K562 (cell line): Measurements from ENCODE around the gene MAGI3. TPM values are rescaled to one million over a fixed set of nuclear protein-coding genes. Genes with fewer than 3 reads are reported as not detected.

ENCODE experiments used
- CBFA2T2 ChIP-seq: fragments of 450-650 bp; conservative IDR thresholded peaks from 2 replicates; pipeline ENCODE4 v1.6.1; 2017; ENCODE audit warnings: mild to moderate bottlenecking
- E4F1 ChIP-seq: fragments of 250-450 bp; sonication (Bioruptor Pico); IDR thresholded peaks from 2 replicates; pipeline ENCODE4 v1.5.0; 2021; ENCODE audit warnings: mild to moderate bottlenecking, borderline replicate concordance
- EP300 ChIP-seq: IDR thresholded peaks from 2 replicates; pipeline ENCODE4 v1.6.1; 2012; ENCODE audit warnings: low read length, improper control_type of control experiment
- HMG20A ChIP-seq: fragments of 450-650 bp; formaldehyde crosslinking; conservative IDR thresholded peaks from 2 replicates; pipeline ENCODE4 v1.4.0; 2020; ENCODE audit warnings: mild to moderate bottlenecking, mixed read lengths
- LCOR ChIP-seq: sonication (generic); formaldehyde crosslinking; IDR thresholded peaks from 2 replicates; pipeline ENCODE4 v1.8.0; 2022; ENCODE audit warnings: mild to moderate bottlenecking, missing genetic modification reagents
- MXD1 ChIP-seq: fragments of 250-450 bp; sonication (Bioruptor Pico); IDR thresholded peaks from 2 replicates; pipeline ENCODE4 v1.8.0; 2021; ENCODE audit warnings: borderline replicate concordance, mild to moderate bottlenecking, moderate library complexity; ENCODE audit not compliant: poor library complexity, severe bottlenecking
- RBM22 ChIP-seq: fragments of 200-400 bp; formaldehyde crosslinking; IDR thresholded peaks from 2 replicates; pipeline ENCODE4 v1.6.1; 2018; ENCODE audit warnings: low read length, low read depth; ENCODE audit not compliant: poor library complexity, severe bottlenecking
- RNF219 ChIP-seq: fragments of 250-450 bp; sonication (Bioruptor Pico); IDR thresholded peaks from 2 replicates; pipeline ENCODE4 v1.5.0; 2022; ENCODE audit warnings: mild to moderate bottlenecking
- ZNF184 ChIP-seq: sonication (generic); formaldehyde crosslinking; IDR thresholded peaks from 2 replicates; pipeline ENCODE4 v1.5.0; 2020; ENCODE audit warnings: missing genetic modification reagents
- ZNF253 ChIP-seq: fragments of 250-450 bp; sonication (Bioruptor Pico); conservative IDR thresholded peaks from 2 replicates; pipeline ENCODE4 v1.6.1; 2021; ENCODE audit warnings: mild to moderate bottlenecking
- ZNF3 ChIP-seq: fragments of 250-450 bp; sonication (Bioruptor Pico); IDR thresholded peaks from 2 replicates; pipeline ENCODE4 v1.5.0; 2021; ENCODE audit warnings: mild to moderate bottlenecking, moderate library complexity
- polyA plus RNA-seq, 8 experiments: library from polyadenylated mRNA; depleted of rRNA in 4 of 8; stranded (reverse) in 5 of 8; unstranded in 3 of 8; fragments of >200 nt; fragmentation: Nextera tagmentation in 2 of 8; fragmentation: Illumina TruSeq in 1 of 8; extraction: Ambion mirVana in 2 of 8; extraction: Trizol in 1 of 8; gene quantifications; 2 replicates each; pipeline versions ENCODE4 v1.2.1 to v1.2.3, GENCODE V29; 2011 to 2014; ENCODE audit warnings: inconsistent platforms in 1 of 8, missing spikeins in 1 of 8
- total RNA-seq, 7 experiments: library from RNA; depleted of rRNA in 6 of 7; stranded (reverse); fragments of >200 nt in 6 of 7; fragmentation: Illumina TruSeq in 2 of 7; extraction: Trizol in 2 of 7; gene quantifications; 2 replicates each; pipeline versions ENCODE4 v1.2.1 to v1.2.3, GENCODE V29; 2011 to 2021; ENCODE audit warnings: low replicate concordance in 1 of 7
- TF ChIP-seq, protein P1 (sequence below): fragments of 450-650 bp; IDR thresholded peaks from one replicate; pipeline ENCODE4 v1.6.1; 2018; ENCODE audit warnings: mild to moderate bottlenecking, moderate library complexity; ENCODE audit not compliant: partially characterized antibody
- TF ChIP-seq, protein P2 (sequence below): fragments of 150-350 bp; IDR thresholded peaks from 2 replicates; pipeline ENCODE4 v1.6.1; 2014; ENCODE audit warnings: low read depth, mild to moderate bottlenecking, low read length, borderline replicate concordance

Gene MAGI3
- total and polyA plus RNA-seq, 9 of the 15 experiments (the other 6 are each of a cell fraction or from before 2014, with no cell fraction given): 1.0 to 8.6 (median 5.5) TPM

DNA sequence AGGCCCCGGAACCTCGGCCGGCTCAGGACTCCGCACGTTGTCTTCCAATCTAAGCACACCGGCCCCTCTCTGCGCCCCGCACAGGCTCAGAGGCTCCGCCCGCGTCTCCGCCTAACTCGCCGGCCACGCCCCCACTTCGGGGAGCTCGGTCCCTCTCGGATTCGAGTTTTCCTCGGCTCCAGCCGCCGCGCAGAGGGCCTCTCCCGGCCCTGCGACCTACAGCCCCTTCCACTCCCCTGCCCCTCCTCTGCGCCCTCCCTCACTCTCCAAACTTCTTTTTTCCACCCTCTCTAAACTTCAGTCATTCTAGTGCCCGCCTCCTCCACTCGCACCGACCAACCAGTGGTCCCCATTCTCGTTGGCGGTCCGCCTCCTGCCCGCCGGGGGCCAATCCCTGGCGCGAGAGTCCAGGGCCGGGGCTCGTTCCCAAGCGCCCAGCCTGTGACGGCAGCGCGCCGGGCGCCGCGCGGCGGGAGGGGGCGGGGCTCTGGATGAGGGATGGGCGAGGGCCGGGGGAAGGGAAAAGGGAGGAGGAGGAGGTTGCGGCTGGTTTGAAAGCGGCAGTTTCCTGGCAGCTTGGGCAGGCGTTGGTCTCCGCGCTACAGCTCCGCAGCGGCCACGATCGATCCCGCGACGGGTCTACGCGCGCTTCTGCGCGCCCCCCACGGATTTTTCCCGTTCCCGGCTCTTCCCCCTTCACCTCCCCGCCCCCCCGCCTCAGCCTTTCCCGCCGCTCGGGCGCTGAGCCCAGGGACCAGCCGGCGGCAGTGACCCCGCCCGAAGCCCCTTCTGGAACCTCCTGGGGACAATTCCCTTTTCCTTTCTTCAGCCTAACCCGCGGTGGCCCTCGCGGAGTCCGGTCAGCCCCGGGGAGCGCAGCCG, at the start of gene MAGI3 (continued):
- no peak for TF ChIP-seq EP300
- TF ChIP-seq, protein P1, sequence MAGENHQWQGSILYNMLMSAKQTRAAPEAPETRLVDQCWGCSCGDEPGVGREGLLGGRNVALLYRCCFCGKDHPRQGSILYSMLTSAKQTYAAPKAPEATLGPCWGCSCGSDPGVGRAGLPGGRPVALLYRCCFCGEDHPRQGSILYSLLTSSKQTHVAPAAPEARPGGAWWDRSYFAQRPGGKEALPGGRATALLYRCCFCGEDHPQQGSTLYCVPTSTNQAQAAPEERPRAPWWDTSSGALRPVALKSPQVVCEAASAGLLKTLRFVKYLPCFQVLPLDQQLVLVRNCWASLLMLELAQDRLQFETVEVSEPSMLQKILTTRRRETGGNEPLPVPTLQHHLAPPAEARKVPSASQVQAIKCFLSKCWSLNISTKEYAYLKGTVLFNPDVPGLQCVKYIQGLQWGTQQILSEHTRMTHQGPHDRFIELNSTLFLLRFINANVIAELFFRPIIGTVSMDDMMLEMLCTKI: no peak
- no peak for TF ChIP-seq RBM22
- TF ChIP-seq ZNF3: no peak
- TF ChIP-seq HMG20A (CRISPR knock-in tag): no peak
- no peak for TF ChIP-seq MXD1 (CRISPR knock-in tag)
- TF ChIP-seq CBFA2T2: no peak
- TF ChIP-seq, protein P2, sequence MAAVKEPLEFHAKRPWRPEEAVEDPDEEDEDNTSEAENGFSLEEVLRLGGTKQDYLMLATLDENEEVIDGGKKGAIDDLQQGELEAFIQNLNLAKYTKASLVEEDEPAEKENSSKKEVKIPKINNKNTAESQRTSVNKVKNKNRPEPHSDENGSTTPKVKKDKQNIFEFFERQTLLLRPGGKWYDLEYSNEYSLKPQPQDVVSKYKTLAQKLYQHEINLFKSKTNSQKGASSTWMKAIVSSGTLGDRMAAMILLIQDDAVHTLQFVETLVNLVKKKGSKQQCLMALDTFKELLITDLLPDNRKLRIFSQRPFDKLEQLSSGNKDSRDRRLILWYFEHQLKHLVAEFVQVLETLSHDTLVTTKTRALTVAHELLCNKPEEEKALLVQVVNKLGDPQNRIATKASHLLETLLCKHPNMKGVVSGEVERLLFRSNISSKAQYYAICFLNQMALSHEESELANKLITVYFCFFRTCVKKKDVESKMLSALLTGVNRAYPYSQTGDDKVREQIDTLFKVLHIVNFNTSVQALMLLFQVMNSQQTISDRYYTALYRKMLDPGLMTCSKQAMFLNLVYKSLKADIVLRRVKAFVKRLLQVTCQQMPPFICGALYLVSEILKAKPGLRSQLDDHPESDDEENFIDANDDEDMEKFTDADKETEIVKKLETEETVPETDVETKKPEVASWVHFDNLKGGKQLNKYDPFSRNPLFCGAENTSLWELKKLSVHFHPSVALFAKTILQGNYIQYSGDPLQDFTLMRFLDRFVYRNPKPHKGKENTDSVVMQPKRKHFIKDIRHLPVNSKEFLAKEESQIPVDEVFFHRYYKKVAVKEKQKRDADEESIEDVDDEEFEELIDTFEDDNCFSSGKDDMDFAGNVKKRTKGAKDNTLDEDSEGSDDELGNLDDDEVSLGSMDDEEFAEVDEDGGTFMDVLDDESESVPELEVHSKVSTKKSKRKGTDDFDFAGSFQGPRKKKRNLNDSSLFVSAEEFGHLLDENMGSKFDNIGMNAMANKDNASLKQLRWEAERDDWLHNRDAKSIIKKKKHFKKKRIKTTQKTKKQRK: peak; percentile 94
- no peak for TF ChIP-seq ZNF184 (CRISPR knock-in tag)
- no peak for TF ChIP-seq RNF219 (CRISPR knock-in tag)
- TF ChIP-seq LCOR: 0 out of 2 replicates have a peak, but pooled peaks have one; percentile 38
- no peak for TF ChIP-seq ZNF253 (CRISPR knock-in tag)
- no peak for TF ChIP-seq E4F1 (CRISPR knock-in tag)
